Activated CD4-positive, alpha-beta T cell treated with anti-CD3 and anti-CD28 coated beads for 48 hours (primary cell): Measurements from ENCODE around the gene FOXI1.
"Not testable (repeated sequence)": the region's sequence is repeated elsewhere in the genome, so short reads cannot be mapped to it uniquely, and the experiment has no call there.

Experiments used
- DNase-seq: peaks from one replicate; pipeline ENCODE4 v3.0.0-alpha.2; 2020

The FOXI1 gene

DNA sequence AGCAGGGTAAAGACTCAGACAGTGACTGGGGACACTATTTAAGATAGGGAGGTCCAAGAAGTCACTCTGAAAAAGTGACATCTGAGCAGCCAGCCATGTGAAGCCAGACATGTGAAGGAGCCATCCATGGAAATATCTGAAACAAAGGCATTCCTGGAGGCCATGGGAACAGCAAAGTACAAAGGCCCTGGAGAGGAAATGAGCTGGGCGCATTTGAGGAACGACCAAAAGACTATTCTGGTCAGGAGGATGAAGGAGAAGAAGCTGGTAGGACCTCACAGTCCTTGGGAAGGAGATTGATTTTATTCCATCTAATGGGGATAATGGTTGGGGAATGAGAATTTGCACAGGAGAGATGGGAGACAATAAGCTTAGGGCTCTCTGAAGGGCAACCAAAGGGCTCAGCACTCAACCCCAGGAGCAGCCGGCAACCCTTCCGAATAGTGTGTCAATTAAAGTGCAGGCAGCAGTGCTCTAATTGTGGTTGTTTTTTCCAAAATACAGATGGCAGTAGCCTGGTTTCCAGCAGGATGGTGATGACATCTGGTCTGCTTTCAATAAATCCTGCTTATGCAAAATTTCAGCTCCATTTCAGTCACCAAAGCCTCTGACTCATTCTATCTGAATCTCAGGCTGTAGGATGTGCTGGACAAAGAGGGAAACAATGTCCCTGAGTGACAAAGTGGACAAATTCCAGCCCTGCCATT is 26.7 kb downstream of the FOXI1 start:
- DNase-seq: no peak

DNA sequence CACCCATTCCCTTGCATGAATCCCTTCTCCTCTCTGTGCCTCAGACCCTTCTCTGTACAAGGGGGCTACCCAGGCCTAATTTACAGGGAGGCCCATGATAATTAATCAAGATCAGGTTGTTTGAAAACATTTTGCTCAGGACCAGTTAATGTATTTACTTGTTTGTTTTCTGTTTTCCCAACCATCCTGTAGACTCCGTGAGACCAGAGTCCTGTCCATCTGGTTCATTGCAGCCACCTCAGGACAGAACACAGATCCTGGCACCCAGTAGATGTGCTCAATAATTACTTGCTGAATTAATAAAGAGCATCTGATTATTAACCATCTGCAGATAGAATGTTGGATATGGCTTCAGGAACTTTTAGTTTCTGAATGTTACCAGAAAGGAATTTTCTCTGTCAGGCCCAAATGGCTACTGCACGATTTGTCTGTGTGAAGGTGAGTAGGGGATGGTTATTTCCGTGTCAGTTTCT is 27.3 kb downstream of the FOXI1 start:
- DNase-seq: no peak

DNA sequence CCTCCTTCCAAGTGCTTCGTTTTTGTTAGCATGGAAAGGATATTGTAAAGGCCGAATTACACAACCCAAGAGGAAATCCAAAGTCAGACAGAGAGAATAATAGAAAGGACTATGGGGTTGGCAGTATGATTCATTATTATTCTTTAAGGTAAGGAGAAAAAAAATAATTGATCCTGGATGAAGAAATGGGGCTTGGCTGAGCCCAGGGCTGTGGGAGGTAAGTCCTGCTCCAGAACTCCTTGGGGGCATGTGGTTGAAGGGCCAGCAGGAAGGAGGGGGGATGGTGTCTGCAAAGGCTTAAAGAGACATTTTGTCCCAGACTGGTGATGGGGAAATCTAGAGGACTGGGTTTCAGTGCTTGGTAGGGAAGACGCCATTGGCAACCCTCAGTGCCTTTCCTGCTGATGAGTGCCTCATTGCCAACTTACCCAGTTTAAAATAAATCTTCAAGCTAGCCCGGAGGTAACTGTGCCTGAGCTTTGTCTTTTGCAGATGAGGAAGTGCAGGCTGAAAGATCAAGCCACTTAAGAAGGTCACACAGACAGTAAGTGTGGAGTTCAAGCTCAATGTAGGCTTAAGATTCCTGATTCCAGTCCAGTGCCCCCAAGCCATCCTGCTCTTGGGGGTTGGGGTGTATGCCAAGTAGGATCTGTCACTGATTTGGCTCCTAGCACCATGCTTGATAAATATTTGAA is 30.2 kb downstream of the FOXI1 start:
- DNase-seq: no peak

DNA sequence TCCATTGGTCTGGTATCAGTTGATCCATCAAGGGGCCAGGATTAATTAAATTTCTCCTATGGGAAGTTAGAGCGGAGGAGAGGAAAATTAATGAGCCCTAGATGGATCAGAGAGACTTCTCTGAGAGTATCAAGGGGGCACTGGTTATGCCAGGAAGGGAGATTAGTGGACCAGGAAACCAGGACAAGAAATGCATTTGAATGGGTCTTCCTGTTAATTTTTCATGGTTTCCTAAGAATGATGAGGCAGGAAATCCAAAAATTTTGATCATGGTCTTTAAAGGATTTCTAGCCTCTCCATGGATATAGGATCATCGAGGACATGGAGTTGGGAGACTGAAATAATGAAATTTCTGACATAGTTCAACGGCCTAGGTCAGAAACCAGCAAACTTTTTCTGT is 30.8 kb downstream of the FOXI1 start:
- DNase-seq: no peak

DNA sequence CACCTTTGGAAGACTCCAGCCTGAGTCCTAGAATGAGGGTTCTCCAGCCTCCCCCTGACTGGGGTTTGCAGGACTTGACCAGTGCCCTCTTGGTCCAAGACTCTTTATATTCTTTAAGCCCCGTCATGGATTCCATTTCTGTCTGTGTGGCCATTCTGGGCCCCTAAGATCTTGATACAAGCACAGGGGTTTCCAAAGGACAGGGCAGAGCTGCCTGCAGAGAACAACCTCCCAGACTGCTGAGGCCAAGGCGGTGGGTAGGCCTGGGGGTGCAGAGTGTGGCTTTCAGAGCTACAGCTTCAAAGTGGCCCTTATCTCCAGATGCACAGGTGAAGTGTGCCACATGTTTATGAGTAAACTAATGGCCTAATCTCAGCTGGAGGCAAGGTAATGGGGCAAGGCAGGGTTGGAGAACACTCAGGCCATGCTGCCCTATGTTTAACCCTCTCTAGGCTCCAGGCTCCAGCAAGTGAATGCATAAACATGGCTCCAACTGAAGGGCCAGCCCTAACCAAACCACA is 32.1 kb downstream of the FOXI1 start:
- no peak for DNase-seq

DNA sequence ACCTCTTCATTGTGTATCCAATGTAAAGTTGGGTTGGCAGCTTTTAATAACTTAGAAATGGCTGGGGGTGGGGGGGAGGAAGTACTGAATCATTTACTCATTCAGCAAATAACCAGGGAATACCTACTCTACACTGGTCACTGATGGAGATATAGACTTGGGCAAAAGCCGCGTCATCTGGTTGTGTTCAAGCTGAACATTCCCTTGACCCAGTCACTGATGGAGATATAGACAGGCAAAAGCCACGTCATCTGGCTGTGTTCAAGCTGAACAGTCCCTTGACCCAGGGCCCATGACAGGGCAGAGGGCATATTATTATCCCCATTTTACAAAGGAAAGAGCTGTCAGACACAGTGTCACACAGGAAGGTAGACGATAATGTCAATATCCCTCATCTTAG is 32.6 kb downstream of the FOXI1 start:
- DNase-seq: no peak

DNA sequence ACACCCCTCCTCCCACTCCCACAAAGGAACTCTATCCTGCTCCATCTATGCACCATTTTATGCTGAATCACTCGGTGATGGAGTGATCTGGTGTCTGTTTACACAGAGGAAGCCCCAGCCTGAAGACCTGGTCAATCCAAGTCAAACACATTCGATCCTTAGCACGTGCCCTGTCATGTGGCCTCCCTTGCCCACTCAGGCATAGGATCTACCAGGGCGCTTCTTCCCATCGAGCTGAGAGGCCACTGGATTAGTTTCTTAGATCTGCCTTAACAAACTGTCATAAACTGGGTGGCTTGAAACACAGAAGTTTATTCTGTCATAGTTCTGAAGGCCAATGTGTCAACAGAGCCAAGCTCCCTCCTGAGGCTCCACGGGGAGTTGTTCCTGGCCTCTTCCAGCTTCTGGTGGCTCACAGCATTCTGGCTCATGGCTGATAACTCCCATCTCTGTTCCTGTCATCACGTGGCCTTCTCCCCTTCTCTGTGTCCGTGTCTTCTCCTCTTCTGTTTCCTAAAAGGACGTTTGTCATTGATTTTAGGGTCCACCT is 34.2 kb downstream of the FOXI1 start:
- no peak for DNase-seq

DNA sequence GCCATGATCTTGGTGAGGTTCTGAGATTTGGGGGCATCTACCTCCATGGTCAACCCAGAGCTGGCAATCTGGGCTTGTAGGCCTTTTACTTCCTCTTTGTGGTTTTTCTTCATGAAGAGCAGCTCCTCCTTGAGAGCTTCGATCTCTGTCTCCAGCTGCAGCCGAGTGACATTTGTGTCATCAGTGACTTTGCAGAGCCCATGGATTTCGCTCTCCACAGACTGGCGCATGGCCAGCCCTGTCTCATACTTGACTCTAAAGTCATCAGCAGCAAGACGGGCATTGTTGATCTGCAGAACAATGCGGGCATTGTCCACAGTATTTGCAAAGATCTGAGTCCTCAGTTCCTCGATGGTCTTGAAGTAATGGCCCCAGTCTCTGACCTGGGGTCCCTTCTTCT is 35.5 kb downstream of the FOXI1 start:
- not testable (repeated sequence) for DNase-seq

DNA sequence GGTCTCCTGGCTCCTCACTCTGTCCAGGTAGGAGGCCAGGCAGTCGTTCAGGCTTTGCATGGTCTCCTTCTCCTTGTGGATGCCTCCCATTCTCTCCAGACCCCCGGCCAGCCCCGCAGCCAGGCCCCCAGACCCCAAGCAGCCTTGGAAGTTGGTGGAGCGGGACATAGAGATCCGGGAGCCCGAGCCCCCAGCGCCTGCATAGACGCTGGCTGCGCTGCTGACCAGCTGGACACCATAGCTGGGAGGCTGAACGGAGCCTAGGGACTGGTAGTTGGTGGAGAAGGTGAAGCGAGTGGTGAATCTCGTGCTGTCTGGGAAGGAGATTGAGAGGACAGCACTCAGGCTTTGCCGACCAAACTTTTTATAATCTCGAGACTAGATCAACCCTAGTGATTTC is 35.9 kb downstream of the FOXI1 start:
- no peak for DNase-seq

DNA sequence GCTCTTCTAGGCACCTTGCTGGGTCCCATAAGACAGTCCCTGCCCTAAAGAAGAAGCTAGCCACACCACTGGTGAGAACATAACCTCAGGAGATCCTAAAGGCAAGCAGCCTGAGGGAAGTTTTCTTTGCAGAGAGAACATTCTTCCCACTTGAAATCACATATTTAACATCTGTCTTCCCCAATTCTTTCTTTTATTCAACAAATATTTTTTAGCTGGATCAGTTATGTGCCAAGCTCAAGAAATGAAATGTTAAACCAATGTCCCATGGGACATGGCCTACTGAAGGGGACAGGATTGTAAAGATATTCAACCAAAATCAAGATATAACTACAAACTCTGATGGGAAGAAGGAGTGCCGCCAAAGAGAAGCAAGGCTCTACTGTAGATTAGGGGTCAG is 36.5 kb downstream of the FOXI1 start:
- DNase-seq: no peak

DNA sequence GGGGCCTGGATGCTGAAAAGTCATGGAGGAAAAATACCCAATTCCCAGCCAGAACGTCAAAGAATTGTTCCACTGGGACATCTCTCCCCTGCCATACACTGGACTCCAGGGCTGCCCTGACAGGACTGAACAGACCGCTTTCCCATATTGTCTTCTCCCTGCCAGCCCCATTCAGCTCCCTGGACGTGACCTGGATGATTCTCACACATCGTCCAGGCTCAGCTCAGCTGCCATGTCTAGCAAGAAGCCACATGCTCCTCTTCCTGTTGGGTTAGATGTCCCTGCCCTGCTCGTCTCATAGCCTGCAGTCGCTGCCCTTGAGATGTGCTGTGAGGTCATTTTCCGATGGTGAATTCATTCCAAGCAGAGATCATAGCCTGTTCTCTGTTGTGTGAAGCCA is 37.4 kb downstream of the FOXI1 start:
- DNase-seq: no peak

DNA sequence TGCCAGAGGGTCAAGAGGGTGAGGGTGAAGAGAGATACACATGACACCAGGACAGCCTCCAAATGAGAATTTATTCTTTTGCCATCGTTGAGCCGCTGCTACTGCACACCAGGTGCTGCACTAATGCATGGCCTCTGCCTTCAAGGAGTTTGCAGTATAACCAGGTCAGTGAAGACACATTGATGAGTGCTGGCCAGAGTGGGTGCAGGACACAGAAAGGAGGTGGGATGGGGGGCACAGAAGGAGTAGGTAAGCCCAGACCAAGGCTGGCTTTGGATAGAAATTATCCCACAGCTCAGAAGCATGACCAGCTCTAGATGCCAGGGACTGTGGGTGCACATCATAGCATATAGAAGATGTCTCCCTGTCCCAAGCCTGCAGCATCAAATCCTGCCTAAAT is 38.0 kb downstream of the FOXI1 start:
- DNase-seq: no peak

DNA sequence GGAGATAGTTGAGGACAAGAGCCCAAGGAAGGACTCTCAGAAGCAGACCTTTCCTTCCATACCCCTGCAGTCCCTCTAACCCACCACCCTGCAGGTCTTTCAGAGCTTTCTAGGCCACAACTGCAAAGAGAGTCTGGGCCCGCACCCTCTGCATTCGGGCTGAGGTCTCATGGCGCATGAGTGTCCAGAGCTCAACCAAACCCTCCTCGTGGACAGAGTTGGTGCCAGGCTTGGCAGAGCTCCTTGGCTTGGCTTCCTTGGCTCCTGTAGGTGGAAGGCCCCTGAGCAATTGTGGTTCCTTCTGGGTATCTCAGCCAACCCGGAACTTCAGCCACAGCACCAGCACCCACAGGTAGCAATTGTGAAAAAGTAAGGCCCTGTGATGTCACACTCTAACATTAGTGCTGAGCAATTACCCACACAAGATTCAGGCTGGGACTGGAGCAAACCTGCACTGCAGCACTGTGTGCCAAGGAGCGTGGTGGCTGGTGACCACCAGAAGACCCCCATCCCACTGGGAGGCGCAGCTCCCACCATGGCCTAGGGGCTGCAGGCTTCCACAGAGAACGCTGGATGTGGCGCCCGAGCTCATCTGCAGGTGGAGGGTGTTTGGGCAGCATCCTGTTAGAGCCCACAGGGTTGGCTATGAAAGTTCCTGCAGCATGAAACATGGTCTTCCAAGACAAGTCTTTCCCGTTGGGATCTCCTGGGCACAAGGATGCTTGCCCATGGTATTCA is 38.8 kb downstream of the FOXI1 start:
- no peak for DNase-seq

DNA sequence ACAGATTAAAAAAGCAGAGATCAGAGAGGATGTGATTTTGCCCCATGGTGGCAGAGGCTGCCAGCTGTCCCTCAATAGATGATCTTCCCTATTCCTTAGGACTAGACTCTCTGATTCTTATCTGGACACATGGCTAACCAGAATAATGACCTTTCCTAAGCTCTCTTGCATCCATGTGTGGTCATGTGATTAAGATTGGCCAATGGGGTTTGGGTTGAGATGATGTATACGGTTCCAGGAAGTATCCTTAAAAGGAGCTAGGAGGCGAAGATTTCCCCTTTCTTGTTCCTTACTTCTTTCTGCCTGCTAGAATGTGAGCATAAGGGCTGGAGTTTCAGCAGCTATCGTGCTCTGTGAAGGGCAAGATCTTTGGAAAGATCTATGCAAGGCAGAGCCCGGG is 39.8 kb downstream of the FOXI1 start:
- no peak for DNase-seq

DNA sequence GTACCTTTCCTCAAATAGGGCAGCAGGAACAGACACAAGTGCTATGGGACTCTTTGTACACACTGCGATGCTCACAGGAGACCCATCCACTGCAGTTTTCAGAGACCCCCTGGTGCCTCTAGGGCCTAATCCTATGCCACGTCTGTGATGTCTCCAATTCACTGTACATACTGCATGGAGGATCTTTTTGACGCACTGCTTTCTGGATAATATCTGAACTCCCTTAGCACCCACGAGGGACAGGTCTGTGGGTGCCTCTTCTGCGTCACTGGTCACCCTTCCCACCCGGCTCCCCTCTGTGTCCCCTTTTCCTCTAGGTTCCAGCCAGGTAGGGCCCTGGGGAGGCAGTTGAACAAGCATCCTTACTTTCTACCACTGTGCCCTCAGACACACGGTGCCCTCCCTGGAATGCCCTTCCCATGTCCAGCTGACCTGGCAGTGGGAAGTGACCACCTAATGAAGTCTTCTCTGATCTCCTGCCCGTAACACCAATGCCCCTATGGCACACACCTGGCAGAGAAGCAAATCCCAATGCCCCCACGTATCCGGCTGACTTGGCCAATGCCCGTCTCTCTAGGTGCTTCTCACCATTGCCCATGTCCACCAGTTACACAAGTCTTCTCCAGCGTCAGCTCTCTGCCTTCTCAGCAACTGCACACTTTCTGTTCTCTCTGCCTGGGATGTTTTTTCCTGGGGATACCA is 41.5 kb downstream of the FOXI1 start:
- no peak for DNase-seq

DNA sequence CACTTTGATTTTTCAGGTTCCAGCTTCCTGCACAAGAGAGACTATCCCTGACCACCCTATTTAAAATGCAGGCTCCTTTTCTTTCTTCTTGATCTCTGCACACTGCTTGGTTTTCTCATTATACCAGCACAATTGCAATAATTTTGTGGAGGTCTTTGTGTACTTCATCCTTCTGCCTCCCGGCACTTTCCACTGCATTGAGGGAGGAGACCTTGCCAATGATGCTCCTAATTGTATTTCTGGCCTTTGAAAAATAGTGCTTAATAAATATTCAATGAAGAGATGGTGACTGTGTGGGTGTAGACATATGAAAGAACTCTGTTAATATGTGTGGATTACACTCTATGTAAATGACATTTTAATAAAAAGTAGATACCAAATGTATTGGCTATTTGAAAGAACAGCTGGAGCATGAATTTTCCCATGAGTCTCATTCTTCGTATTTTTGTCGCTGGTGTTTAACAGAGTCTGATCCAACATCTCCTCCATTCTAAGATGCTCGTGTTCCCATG is 42.1 kb downstream of the FOXI1 start:
- DNase-seq: no peak

DNA sequence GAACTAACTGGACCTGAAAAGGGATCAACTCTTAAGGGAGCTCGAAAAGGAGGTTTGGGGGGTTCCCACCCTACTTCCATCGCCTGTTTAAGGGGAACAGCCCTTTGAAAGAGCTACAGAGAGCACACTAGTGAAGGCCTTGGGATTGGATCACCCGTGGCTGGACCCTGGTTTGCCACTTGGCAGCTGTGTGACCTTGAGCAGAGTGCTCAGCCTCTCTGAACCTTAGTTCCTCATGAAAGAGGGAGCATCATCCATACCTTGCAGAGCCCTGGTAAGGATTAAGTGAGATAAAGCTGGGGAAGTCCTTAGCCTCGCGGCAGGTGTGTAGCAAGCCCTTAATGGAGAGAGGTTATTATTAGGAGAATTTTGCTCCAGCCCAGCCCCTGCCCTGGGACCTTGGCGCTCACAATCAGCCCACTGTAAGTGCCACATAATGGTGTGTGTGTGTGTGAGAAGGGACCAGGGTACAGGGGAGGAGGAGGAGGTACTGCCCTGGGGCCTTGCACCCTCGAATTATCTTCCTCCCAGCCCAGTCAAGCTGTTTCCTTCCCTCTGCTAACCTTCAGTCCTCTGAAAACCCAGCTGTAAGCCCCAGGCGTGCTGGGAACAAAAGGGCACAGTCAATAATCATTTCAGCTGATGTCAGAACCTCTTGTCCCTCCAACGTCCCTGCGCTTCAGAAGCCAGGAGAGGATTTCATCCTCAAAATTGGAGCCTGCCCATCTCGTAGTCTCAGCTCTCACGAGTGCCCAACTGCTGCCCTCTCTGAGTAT is 42.9 kb downstream of the FOXI1 start:
- DNase-seq: no peak

DNA sequence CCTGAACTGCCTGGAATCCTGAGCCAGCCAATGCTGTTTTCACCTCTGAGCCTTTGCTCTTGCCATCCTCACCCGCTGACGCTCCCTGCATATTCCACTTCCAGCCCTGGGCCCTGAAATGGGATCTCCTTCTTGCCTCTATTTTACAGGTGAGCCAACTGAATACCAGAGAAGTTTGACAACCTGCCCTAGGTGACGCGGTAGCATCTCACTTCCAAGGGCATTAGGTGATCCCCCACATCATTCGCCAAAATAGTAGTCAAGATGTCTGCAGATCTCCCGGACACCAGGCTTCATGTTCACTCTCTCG is 43.5 kb downstream of the FOXI1 start:
- DNase-seq: no peak

DNA sequence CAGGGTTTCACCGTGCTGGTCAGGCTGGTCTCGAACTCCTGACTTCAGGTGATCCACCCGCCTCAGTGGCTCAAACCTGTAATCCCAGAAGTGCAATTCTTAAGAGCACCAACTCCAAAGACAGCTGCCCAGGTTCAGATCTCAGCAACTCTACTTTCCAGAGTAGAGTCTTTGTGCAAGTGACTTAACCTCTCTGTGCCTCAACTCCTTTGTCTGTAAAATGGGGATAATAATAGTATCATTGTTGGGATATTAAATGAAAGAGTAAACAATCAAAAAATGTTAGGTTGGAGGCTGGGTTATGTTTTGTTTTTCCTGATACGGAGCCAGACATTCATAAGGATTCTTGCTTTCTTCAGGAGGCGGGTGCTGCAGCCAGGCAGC is 45.0 kb downstream of the FOXI1 start:
- no peak for DNase-seq

DNA sequence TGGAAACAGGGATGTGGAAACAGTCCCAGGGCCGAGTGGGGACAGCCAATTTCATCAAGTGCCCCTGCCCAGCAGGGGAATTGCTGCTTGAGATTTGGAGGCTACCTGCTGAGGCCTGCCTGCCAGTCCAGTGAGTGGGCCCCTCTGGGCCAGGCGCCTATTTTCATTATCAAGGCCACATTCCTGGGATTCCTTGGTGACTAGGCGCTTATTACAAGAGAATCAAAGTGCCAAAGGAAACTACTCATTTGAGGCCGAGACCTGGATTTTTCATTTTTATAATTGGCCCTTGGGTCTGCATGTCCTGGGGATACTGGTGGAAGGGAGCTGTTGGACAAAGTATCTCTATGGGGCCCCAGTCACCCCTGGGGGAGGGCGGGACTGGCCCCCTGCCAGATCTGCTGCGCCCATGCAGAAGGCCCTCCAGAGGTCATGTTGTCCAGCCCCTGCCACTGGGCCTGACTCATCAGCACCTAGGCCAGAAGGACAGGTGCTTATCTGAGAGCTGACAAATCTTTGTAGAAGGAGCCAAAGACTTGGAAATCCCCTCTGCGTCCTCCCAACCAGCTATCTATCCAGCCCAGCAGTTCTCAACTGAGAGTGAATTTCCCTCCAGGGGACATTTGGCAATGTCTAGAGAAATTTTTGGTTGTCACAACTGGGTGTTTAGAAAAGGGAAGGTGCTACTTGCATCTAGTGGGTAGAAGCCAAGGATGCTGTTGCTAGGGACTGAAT is 45.6 kb downstream of the FOXI1 start:
- DNase-seq: no peak

DNA sequence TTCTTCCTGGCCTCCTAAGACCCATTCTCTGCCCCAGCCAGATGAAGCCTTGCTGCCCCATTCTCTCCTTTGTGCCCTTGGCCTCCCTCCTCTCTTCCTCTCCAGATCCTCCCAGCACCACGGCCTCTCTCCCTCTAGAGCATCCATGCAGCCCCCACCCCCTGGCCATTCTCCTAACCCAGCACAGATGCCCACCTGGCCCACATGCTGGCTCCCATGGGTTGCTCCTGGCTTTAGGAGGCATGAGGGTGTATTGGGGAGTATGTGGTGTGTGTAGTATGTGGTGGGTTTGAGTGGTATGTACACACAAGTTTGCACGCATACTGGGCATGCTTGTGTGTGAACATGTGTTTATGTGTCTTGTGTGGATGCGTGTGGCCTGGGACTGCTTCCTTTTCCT is 47.1 kb downstream of the FOXI1 start:
- no peak for DNase-seq
